ENCODE results near the gene ARF6. TPM values are rescaled to one million over a fixed set of nuclear protein-coding genes. Genes with fewer than 3 reads are reported as not detected.
A peak's percentile ranks its signal among the peaks of the same experiment; 100 is the strongest.
"Not testable (repeated sequence)": the region's sequence is repeated elsewhere in the genome, so short reads cannot be mapped to it uniquely, and the experiment has no call there.

ARF6 gene
- total and polyA plus RNA-seq, 9 of the 15 experiments (the other 6 are each of a cell fraction or from before 2014, with no cell fraction given): 15.3 to 35.2 (median 24.9) TPM

- FAIRE-seq; ATAC-seq; H3K79me2 ChIP-seq (ENCODE audit: control insufficient read depth, insufficient read depth, low read length); H3K27ac ChIP-seq (ENCODE audit: extremely low read depth, low read depth, low read length); H3K9me1 ChIP-seq (ENCODE audit: control insufficient read depth, insufficient read depth, low read length); H3K9me3 ChIP-seq (replicated peaks; ENCODE audit: control insufficient read depth, insufficient read depth, low read depth, low read length); CTCF ChIA-PET (ENCODE audit: low intra/inter-chr PET ratio); DNase-seq (ENCODE audit: extremely low read depth in 1 of 4, low spot score in 3 of 4); POLR2A ChIA-PET; H3K27me3 ChIP-seq (ENCODE audit: control insufficient read depth in 2 of 2, insufficient read depth in 2 of 2, low read length in 2 of 2); H3K36me3 ChIP-seq (ENCODE audit: control insufficient read depth, insufficient read depth, low read length); H4K20me1 ChIP-seq (replicated peaks; ENCODE audit: control insufficient read depth, insufficient read depth, low read length); H3K4me2 ChIP-seq (ENCODE audit: insufficient read depth, low read length); H3K4me1 ChIP-seq (replicated peaks in 1 of 2; ENCODE audit: control insufficient read depth in 2 of 2, insufficient read depth in 2 of 2, low read length in 2 of 2); intact Hi-C loops (cut with micrococcal nuclease); H3K4me3 ChIP-seq; H3K9ac ChIP-seq (ENCODE audit: insufficient read depth in 1 of 2, low read depth in 2 of 2, low read length in 2 of 2); BruUV-seq (replicated peaks); in situ Hi-C loops (cut with MboI); H2AFZ ChIP-seq (ENCODE audit: low read depth, low read length): not testable (repeated sequence)
- 40% methylated on average over 5 of the region's 5 CpGs for WGBS (ENCODE audit: insufficient coverage, low coverage, missing lambda C conversion rate)
Measured at GRCh38 chr14:49936882-49937281, 44.0 kb downstream of the ARF6 start.

- H3K9me3 ChIP-seq (replicated peaks; ENCODE audit: control insufficient read depth, insufficient read depth, low read depth, low read length); H2AFZ ChIP-seq (ENCODE audit: low read depth, low read length); H3K4me3 ChIP-seq; FAIRE-seq; H3K79me2 ChIP-seq (ENCODE audit: control insufficient read depth, insufficient read depth, low read length); DNase-seq (ENCODE audit: extremely low read depth in 1 of 4, low spot score in 3 of 4); H3K27ac ChIP-seq (ENCODE audit: extremely low read depth, low read depth, low read length); intact Hi-C loops (cut with micrococcal nuclease); H3K27me3 ChIP-seq (ENCODE audit: control insufficient read depth in 2 of 2, insufficient read depth in 2 of 2, low read length in 2 of 2); H3K4me2 ChIP-seq (ENCODE audit: insufficient read depth, low read length); H3K36me3 ChIP-seq (ENCODE audit: control insufficient read depth, insufficient read depth, low read length); H3K4me1 ChIP-seq (replicated peaks in 1 of 2; ENCODE audit: control insufficient read depth in 2 of 2, insufficient read depth in 2 of 2, low read length in 2 of 2); CTCF ChIA-PET (ENCODE audit: low intra/inter-chr PET ratio); H3K9ac ChIP-seq (ENCODE audit: insufficient read depth in 1 of 2, low read depth in 2 of 2, low read length in 2 of 2); ATAC-seq; POLR2A ChIA-PET; in situ Hi-C loops (cut with MboI); BruUV-seq (replicated peaks); H4K20me1 ChIP-seq (replicated peaks; ENCODE audit: control insufficient read depth, insufficient read depth, low read length); H3K9me1 ChIP-seq (ENCODE audit: control insufficient read depth, insufficient read depth, low read length): not testable (repeated sequence)
- WGBS (ENCODE audit: insufficient coverage, low coverage, missing lambda C conversion rate): 56% methylated on average over 2 of the region's 2 CpGs
- TF ChIP-seq ZNF431 (CRISPR knock-in tag; IDR thresholded peaks at IDR 0.05): peak; percentile 97
Measured at GRCh38 chr14:49939215-49939614, 46.3 kb downstream of the ARF6 start.

Measured in K562 (cell line).